H9 (cell line): ENCODE data around the gene TNFAIP3. TPM values are rescaled to one million over a fixed set of nuclear protein-coding genes. Genes with fewer than 3 reads are reported as not detected.

Source experiments
- DNase-seq: peaks from one replicate; pipeline ENCODE4 v3.0.0-alpha.2; 2017
- H2AFZ ChIP-seq: one replicate; pipeline ENCODE4 v1.6.1; 2013; ENCODE audit warnings: mild to moderate bottlenecking, low read length, control low read depth, moderate library complexity
- H2AK5ac ChIP-seq: 2 replicates; pipeline ENCODE4 v1.6.1; 2013; ENCODE audit warnings: low read length, control low read depth, mixed read lengths; ENCODE audit not compliant: insufficient read length
- H2BK120ac ChIP-seq: one replicate; pipeline ENCODE4 v1.6.1; 2013; ENCODE audit warnings: low read depth, mild to moderate bottlenecking, low read length, control low read depth, inconsistent platforms; ENCODE audit not compliant: poor library complexity, severe bottlenecking
- H2BK12ac ChIP-seq: 2 replicates; pipeline ENCODE4 v1.6.1; 2013; ENCODE audit warnings: low read length, control low read depth, mixed read lengths, low read depth; ENCODE audit not compliant: insufficient read length
- H2BK15ac ChIP-seq: 2 replicates; pipeline ENCODE4 v1.6.1; 2013; ENCODE audit warnings: low read depth, low read length, control low read depth
- H2BK20ac ChIP-seq: one replicate; pipeline ENCODE4 v1.6.1; 2013; ENCODE audit warnings: low read depth, mild to moderate bottlenecking, low read length, control low read depth, inconsistent platforms; ENCODE audit not compliant: poor library complexity, severe bottlenecking
- H2BK5ac ChIP-seq: 2 replicates; pipeline ENCODE4 v1.6.1; 2013; ENCODE audit warnings: low read length, control low read depth, mixed read lengths; ENCODE audit not compliant: insufficient read length
- H3K14ac ChIP-seq: 2 replicates; pipeline ENCODE4 v1.6.1; 2013; ENCODE audit warnings: low read length, control low read depth; ENCODE audit not compliant: insufficient read depth
- H3K18ac ChIP-seq: 2 replicates; pipeline ENCODE4 v1.6.1; 2013; ENCODE audit warnings: low read depth, mild to moderate bottlenecking, mixed read lengths, low read length, control low read depth; ENCODE audit not compliant: insufficient read length
- H3K23ac ChIP-seq: 2 replicates; pipeline ENCODE4 v1.6.1; 2013; ENCODE audit warnings: low read length, control low read depth, mixed read lengths, low read depth; ENCODE audit not compliant: insufficient read length
- H3K23me2 ChIP-seq: 2 replicates; pipeline ENCODE4 v1.6.1; 2013; ENCODE audit warnings: low read depth, mild to moderate bottlenecking, mixed read lengths, low read length, control low read depth; ENCODE audit not compliant: insufficient read length, poor library complexity, severe bottlenecking
- H3K27ac ChIP-seq: 2 replicates; pipeline ENCODE4 v1.5.1; 2013; ENCODE audit warnings: low read length, control low read depth, mixed read lengths, low read depth; ENCODE audit not compliant: insufficient read length
- H3K27me3 ChIP-seq: 2 replicates; pipeline ENCODE4 v1.6.1; 2013; ENCODE audit warnings: low read length, control low read depth, inconsistent platforms; ENCODE audit not compliant: insufficient read depth
- H3K4ac ChIP-seq: 2 replicates; pipeline ENCODE4 v1.6.1; 2013; ENCODE audit warnings: low read depth, mild to moderate bottlenecking, control low read depth, inconsistent platforms, low read length, moderate library complexity
- H3K4me1 ChIP-seq: 2 replicates; pipeline ENCODE4 v1.6.1; 2013; ENCODE audit warnings: low read length, control low read depth, inconsistent platforms; ENCODE audit not compliant: insufficient read depth
- H3K4me2 ChIP-seq: 2 replicates; pipeline ENCODE4 v1.6.1; 2013; ENCODE audit warnings: low read length, control low read depth, mixed read lengths; ENCODE audit not compliant: insufficient read length, insufficient read depth
- H3K56ac ChIP-seq: 2 replicates; pipeline ENCODE4 v1.6.1; 2013; ENCODE audit warnings: low read depth, mild to moderate bottlenecking, mixed read lengths, low read length, control low read depth; ENCODE audit not compliant: insufficient read length
- H3K79me1 ChIP-seq: 2 replicates; pipeline ENCODE4 v1.6.1; 2013; ENCODE audit warnings: low read depth, mild to moderate bottlenecking, moderate library complexity, low read length, control low read depth, inconsistent platforms; ENCODE audit not compliant: insufficient read depth, poor library complexity, severe bottlenecking
- H3K79me2 ChIP-seq: 2 replicates; pipeline ENCODE4 v1.6.1; 2013; ENCODE audit warnings: low read length, control low read depth, inconsistent platforms; ENCODE audit not compliant: insufficient read depth
- H3K9ac ChIP-seq: 2 replicates; pipeline ENCODE4 v1.6.1; 2013; ENCODE audit warnings: low read length, control low read depth, mixed read lengths; ENCODE audit not compliant: insufficient read length; ENCODE audit errors: extremely low read depth
- H3K9me3 ChIP-seq: one replicate; pipeline ENCODE4 v1.6.1; 2013; ENCODE audit warnings: low read depth, low read length, inconsistent platforms; ENCODE audit not compliant: control insufficient read depth
- H3T11ph ChIP-seq: one replicate; pipeline ENCODE4 v1.6.1; 2013; ENCODE audit warnings: mild to moderate bottlenecking, low read length, control low read depth, inconsistent platforms
- H4K20me1 ChIP-seq: one replicate; pipeline ENCODE4 v1.6.1; 2013; ENCODE audit not compliant: control insufficient read depth, insufficient read length, insufficient read depth
- H4K5ac ChIP-seq: 2 replicates; pipeline ENCODE4 v1.6.1; 2013; ENCODE audit warnings: low read depth, mild to moderate bottlenecking, mixed read lengths, low read length, control low read depth; ENCODE audit not compliant: insufficient read length
- H4K8ac ChIP-seq: replicated peaks from 2 replicates; pipeline ENCODE4 v1.6.1; 2013; ENCODE audit warnings: low read length, control low read depth, mixed read lengths, low read depth; ENCODE audit not compliant: insufficient read length
- H4K91ac ChIP-seq: 2 replicates; pipeline ENCODE4 v1.6.1; 2013; ENCODE audit warnings: low read depth, mild to moderate bottlenecking, moderate library complexity, mixed read lengths, low read length, control low read depth; ENCODE audit not compliant: insufficient read length
- H3K27ac Mint-ChIP-seq, 3 experiments: 2 replicates in 2 of 3; 3 replicates in 1 of 3; pipeline ENCODE4 v1.8.0; 2020 to 2021; ENCODE audit warnings: mixed read lengths in 3 of 3, mild to moderate bottlenecking in 1 of 3, moderate library complexity in 1 of 3
- H3K27me3 Mint-ChIP-seq: 2 replicates; pipeline ENCODE4 v1.8.0; 2021; ENCODE audit warnings: low read depth, mild to moderate bottlenecking, moderate library complexity, mixed read lengths
- H3K36me3 Mint-ChIP-seq, 3 experiments: 2 replicates in 2 of 3; 3 replicates in 1 of 3; pipeline ENCODE4 v1.8.0; 2020 to 2021; ENCODE audit warnings: low read depth in 3 of 3, mixed read lengths in 3 of 3; ENCODE audit not compliant: insufficient read depth in 1 of 3
- H3K4me1 Mint-ChIP-seq, 2 experiments: 2 replicates each; pipeline ENCODE4 v1.8.0; 2020; ENCODE audit warnings: mixed read lengths in 2 of 2
- H3K4me3 Mint-ChIP-seq, 2 experiments: 2 replicates in 1 of 2; 3 replicates in 1 of 2; pipeline ENCODE4 v1.8.0; 2020 to 2021; ENCODE audit warnings: mild to moderate bottlenecking in 2 of 2, mixed read lengths in 2 of 2, moderate library complexity in 1 of 2
- H3K9me3 Mint-ChIP-seq, 2 experiments: 2 replicates in 1 of 2; 3 replicates in 1 of 2; pipeline ENCODE4 v1.8.0; 2020; ENCODE audit warnings: mild to moderate bottlenecking in 2 of 2, mixed read lengths in 2 of 2, moderate library complexity in 1 of 2
- WGBS: extraction: QIAGEN DNeasy Blood & Tissue Kit; methylation state at CpG from one replicate; pipeline ENCODE4 v1.1.7; 2013; ENCODE audit warnings: missing lambda C conversion rate, low lambda C conversion rate, mixed read lengths; ENCODE audit not compliant: insufficient read length; ENCODE audit errors: extremely low coverage; 5-methylcytosine and 5-hydroxymethylcytosine counted together
- total RNA-seq: library from RNA; stranded (reverse); gene quantifications from 2 replicates; pipeline ENCODE4 v1.2.1, GENCODE V29; 2021
- TF ChIP-seq, protein P1 (sequence below): fragments of 200-600 bp; sonication (generic); conservative IDR thresholded peaks from 3 replicates; pipeline ENCODE4 v1.8.0; 2021; ENCODE audit warnings: antibody characterized with exemption, mild to moderate bottlenecking

The TNFAIP3 gene
- total RNA-seq, 1 experiment from 2014 or later: 3.7 TPM

DNA sequence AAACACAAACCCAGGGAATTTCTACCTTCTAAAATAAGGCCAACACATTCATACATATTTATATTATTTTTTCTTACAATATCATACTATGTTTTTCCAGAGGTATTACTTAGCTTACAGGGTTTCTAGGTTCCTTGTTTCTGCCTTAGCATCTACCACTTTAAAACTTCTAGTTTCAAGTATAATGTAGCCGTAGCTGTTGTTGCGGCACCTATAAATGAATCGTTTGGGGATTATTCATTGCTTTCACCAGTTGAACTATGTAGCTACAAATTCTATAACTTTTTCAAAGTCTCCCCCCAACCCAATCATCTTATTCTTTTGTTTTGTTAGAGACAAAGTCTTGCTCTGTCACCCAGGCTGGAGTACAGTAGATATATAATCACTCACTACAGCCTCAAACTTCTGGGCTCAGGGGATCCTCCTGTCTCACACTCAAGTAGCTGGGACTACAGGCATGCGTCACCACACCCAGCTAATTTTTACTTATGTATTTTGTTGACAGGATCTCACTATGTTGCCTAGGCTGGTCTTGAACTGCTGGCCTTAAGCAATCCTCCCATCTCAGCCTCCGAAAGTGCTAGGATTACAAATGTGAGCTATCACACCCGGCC is 43.9 kb downstream of the TNFAIP3 start:
- H2BK20ac ChIP-seq: no peak overlapping the region
- no peak overlapping the region for H3K27ac ChIP-seq
- H3K4me1 Mint-ChIP-seq: peaks cover 0 to 4% of the 10 kb centered on the region in 2 experiments; a peak in 2 of 4 replicates
- no CpG with 5 or more reads among the region's 6 CpGs for WGBS
- no peak overlapping the region for H3K9ac ChIP-seq
- H3K4me2 ChIP-seq: no peak overlapping the region
- no peak overlapping the region for H3K27ac Mint-ChIP-seq
- H3K4me3 Mint-ChIP-seq: no peak overlapping the region
- H3K9me3 ChIP-seq: no peaks in the 10 kb centered on the region
- no peak overlapping the region for H2BK5ac ChIP-seq
- no peak overlapping the region for H3K14ac ChIP-seq
- H2BK120ac ChIP-seq: no peak overlapping the region
- DNase-seq: no peak
- no peaks in the 10 kb centered on the region for H3K23me2 ChIP-seq
- no peak overlapping the region for H2AFZ ChIP-seq
- H3K4ac ChIP-seq: no peak overlapping the region
- H3K79me1 ChIP-seq: no peaks in the 10 kb centered on the region
- peaks cover 6 to 7% of the 10 kb centered on the region in 2 experiments; a peak in 4 of 5 replicates for H3K9me3 Mint-ChIP-seq
- peaks cover 14% of the 10 kb centered on the region for H3K27me3 Mint-ChIP-seq
- H3K27me3 ChIP-seq: no peaks in the 10 kb centered on the region
- no peak overlapping the region for H3T11ph ChIP-seq
- no peak overlapping the region for H3K23ac ChIP-seq
- no peak overlapping the region for H4K91ac ChIP-seq
- no peak overlapping the region for H2BK15ac ChIP-seq
- H3K18ac ChIP-seq: no peak overlapping the region
- H3K56ac ChIP-seq: no peak overlapping the region
- no peak overlapping the region for H4K5ac ChIP-seq
- H3K79me2 ChIP-seq: no peaks in the 10 kb centered on the region
- no peaks in the 10 kb centered on the region for H3K4me1 ChIP-seq
- no peak overlapping the region for H4K8ac ChIP-seq
- no peaks in the 10 kb centered on the region for H4K20me1 ChIP-seq
- H3K36me3 Mint-ChIP-seq: peaks cover 0 to 5% (median 4%) of the 10 kb centered on the region in 3 experiments; a peak in 4 of 7 replicates
- TF ChIP-seq, protein P1, sequence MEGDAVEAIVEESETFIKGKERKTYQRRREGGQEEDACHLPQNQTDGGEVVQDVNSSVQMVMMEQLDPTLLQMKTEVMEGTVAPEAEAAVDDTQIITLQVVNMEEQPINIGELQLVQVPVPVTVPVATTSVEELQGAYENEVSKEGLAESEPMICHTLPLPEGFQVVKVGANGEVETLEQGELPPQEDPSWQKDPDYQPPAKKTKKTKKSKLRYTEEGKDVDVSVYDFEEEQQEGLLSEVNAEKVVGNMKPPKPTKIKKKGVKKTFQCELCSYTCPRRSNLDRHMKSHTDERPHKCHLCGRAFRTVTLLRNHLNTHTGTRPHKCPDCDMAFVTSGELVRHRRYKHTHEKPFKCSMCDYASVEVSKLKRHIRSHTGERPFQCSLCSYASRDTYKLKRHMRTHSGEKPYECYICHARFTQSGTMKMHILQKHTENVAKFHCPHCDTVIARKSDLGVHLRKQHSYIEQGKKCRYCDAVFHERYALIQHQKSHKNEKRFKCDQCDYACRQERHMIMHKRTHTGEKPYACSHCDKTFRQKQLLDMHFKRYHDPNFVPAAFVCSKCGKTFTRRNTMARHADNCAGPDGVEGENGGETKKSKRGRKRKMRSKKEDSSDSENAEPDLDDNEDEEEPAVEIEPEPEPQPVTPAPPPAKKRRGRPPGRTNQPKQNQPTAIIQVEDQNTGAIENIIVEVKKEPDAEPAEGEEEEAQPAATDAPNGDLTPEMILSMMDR: no peak
- H2BK12ac ChIP-seq: no peak overlapping the region
- H2AK5ac ChIP-seq: no peak overlapping the region
